ENCODE measurements around the gene TCHHL1.

- TF ChIP-seq ZNF274 (IDR thresholded peaks at IDR 0.05; ENCODE audit: low read depth, low read length) = no peak
- TF ChIP-seq SUZ12 (IDR thresholded peaks at IDR 0.05; ENCODE audit: extremely low read depth, insufficient read depth, insufficient read length) = no peak
- TF ChIP-seq YY1 (IDR thresholded peaks at IDR 0.05; ENCODE audit: insufficient read depth, insufficient read length) = no peak
Measured at GRCh38 chr1:152110365-152110859, 21.5 kb upstream of the TCHHL1 start.

All from NT2/D1 (cell line).